ENCODE data around the gene C14orf132.

C14orf132 gene

DNA sequence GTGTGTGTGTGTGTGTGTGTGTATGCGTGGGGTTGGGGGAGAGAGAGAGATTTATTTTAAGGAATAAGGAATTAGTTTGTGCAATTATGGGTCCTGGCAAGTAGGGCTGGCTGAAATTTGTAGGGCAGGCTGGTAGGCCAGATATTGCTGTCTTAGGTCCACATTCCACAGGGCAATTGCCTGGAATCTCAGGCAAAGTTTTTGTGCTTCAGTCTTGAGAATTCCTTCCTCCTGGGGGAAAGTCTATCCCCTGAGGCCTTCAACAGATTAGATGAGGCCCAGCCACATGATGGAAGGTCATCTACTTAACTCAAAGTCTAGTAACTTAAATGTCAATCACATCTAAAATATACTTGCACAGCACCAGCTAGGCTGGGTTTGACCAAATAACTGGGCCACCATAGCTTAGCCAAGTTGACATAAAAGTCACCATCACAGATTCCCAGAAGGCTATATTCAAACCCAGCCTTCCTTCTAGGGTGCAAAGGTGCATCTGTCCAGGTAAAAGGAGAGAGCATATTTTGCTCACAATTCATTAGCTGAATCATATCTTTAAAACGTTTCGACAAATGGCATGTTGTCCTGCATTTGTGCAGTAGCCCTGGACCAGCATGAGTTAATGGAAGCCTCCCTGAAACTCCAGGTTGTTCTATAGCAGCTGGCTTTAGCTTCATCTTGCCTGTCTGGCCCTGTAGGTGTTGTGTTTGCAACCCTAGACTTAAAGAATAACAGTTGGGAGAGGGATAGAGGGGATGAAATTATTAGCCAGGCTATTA is 63.1 kb downstream of the C14orf132 start:
- no peak for DNase-seq

- DNase-seq: no peak
These were observed 63.9 kb downstream of the C14orf132 start for GRCh38 chr14:96103075-96103474.

DNA sequence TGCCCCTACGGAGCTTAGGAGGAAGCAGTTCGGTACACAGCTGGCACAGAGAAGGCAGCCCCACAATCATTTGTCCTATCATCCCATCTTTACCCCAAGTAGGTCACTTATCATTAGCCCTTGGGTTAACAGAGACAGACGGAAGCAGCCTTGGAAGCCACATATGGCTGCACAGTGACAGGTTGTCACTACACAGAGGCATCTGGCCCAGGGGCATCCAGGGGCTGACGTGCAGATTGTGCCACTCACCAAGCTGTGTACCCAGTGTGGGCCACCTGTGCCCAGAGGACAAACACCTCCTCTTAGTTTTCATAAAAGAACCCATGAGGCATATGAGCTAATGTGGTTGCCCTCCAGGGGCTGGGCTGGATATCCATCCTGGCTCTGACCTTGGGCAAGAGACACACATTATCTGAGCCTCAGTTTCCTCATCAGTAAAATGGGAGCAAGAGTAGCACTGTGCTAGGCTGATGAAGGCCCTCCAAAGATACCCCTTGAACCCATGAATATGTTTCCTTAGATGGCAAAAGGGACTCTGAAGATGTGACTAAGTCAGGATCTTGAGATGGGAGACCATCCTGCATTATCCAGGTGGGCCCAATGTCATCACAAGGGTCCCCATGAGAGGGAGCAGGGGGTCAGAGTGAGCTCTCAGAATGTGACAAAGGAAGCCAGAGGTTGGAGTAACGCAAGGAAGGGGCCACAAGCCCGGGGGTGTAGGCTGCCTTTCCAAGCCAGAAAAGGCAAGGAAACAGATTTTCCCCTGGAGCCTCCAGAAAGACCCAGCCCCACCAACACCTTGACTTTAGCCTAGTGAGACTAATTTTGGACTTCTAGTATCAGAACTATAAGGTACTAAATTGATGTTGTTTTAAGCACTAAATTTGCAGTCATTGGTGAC is 64.6 kb downstream of the C14orf132 start:
- DNase-seq: no peak

DNA sequence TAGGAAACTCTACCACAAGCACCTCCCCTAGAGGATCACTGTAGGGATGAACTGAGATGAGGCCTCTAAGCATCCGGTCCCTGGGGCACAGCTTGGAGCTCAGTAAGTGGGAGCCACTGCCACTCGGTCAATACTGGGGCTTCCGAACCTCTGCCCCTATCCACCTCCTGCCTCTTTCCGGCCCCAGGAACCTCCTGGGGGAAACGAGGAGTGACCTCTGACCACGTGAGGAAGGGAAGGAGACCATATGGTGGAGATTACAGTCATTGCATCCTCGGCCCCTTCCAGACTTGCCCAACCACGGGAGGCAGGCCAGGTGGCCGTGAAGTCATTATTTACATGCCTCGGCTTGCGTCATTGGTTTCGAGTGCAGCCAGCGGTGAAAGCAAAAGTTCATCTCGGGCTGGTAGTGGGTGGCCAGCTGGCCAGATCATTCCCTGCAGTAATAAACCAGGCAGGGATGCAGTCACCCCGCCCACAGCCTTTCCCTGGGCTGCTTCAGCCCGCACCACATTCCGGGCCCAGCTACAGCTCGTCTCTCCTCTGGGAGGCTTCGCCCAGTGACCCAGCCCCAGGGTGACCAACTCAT is 65.4 kb downstream of the C14orf132 start:
- DNase-seq: no peak

GRCh38 chr14:96105089-96105925 is 66.1 kb downstream of the C14orf132 start:
- DNase-seq: no peak

GRCh38 chr14:96105926-96106441 is 66.8 kb downstream of the C14orf132 start:
- DNase-seq: no peak

DNA sequence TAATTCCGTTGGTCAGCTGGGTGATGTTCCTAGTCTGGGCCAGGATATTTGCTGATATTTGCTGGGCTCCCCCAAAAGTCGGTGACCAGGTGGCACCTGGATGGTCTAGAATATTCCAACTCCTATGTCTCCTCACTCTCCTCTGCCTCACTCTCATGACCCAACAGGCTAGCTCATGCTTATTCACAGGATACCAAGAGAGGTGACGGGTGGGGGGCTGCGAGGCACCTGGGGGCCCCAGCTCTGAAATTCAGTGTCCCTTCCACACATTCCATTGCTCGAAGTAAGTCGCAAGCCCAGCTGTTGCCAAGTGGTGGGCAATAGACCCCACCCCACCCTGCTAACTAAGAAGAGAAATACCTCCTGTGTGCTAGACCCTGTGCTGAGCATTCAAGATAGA is 67.7 kb downstream of the C14orf132 start:
- no peak for DNase-seq

DNA sequence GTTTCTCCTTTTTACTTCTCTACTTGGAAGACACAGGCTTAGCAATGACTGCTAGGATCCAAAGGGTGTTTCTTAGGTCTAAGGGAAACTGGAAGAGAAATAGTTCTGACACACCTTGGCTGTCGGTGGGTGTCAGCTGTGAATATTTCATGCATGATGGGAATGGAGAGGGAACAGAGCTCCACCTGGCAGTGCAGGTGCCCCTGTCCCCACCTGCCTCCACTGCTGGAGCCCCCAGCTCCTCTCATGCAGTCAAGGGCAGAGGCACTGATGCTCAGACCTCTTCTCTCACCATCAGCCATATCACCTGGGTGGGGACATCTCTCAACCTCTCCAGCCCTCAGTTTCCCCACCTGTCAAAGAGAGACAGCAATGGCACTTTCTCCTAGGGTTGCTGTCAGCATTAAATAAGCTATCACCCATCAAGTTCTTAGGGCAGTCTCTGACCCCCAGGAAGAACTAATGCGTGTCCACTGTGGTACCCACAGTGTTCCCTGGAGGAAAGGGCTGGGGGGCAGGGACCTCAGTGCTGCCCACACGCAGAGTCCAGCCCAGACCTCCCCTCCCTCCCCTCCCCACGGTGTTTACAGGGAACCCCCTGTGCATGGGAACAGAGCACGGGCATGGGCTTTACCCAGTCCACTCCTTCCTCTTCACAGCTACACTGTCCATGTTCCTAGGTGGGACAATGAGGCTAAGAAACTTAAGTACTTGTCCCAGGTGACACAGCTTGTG is 69.1 kb downstream of the C14orf132 start:
- no peak for DNase-seq

GRCh38 chr14:96108911-96109310 is 69.7 kb downstream of the C14orf132 start:
- DNase-seq: no peak

DNA sequence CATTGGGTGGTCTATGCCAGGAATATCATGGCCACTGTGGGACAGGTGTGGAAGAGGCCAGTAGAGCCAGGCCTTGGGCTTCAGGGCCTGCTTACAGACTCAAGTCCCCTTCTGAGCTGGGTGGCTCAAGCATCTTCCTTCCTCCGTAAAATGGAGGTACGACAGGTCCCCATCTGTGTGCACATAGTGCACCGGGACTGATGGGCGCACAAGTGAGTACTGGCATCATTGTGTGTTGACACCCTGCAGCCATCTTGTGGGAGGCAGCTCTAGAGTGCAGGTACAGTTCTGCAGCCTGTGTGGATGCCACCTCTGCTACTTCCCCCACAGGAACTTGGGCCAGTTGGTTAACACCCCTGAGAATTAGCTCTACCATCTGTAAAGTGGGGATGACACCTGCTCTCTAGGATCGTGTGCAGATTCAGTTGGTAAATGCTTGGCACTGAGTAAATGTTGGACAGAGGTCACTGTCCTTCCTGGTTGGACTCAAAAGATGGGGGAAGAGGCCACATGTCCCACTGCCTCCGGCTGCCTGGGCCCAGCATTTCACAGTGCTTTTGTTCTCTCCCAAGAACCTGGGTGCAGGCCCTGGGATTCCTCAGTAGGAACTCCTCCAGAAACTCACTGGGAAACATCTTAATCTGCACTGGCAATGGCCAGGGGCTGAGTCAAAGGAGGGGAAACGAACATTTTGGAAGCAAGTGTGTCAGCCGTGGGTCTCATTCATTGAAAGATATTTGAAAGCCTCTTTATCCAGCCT is 70.6 kb downstream of the C14orf132 start:
- no peak for DNase-seq

DNA sequence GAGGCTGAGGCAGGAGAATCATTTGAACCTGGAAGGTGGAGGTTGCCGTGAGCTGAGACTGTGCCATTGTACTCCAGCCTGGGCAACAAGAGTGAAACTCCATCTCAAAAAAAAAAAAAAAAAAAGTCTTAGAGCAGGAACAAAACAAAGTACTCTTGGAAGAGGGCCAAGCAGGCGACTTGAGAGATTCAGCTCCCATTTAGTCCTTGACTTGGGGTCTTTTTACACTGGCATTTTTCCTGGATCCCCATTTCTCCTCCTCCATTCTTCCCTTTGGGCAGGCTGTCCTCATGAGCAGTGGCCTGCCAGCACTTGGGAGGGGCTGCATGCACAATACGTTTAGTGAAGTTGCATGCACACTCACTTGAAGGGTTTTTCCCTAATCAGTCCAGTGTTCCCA is 72.9 kb downstream of the C14orf132 start:
- no peak for DNase-seq

GRCh38 chr14:96114002-96114401 is 74.8 kb downstream of the C14orf132 start:
- no peak for DNase-seq

- no peak for DNase-seq
These were observed 78.1 kb downstream of the C14orf132 start for GRCh38 chr14:96117101-96117897.

DNA sequence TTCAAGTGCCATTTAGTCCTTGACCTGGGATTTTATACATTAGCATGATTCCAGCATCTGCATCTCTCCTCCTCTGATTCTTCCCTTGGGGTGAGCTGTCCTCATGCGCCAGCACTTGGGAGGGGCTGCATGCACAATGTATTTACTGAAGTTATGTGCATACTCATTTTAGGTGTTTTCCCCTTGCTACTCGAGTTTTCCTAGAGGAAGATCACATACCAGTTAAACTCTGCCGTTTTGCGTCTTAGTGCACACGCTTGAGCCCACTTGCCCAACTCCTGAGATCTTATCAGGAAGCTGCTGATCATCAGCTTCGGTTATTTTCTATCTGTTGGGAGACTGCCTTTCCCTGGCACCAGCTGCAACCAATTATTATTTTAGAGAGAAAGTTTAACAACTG is 78.8 kb downstream of the C14orf132 start:
- no peak for DNase-seq

DNA sequence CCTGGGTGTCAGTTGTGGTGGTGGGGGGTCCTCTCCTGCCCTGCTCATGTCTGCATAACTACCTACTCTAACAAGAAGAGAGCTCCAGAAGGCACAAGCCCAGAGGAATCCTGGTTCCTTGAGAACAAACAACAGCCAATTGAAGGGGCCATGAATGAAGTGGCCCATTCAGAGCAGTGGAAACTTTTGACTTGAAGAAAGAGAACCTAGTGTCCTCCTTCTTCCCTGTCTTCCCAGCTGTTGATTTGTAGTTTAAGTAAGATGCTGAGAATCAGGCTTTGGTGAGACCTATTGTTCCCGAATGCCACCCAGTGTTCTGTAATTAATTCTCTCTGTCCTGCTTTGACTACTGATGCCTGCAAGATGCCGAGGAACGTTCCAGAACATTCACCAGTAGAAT is 79.2 kb downstream of the C14orf132 start:
- DNase-seq: no peak

- no peak for DNase-seq
These were observed 80.8 kb downstream of the C14orf132 start for GRCh38 chr14:96119947-96120346.

DNA sequence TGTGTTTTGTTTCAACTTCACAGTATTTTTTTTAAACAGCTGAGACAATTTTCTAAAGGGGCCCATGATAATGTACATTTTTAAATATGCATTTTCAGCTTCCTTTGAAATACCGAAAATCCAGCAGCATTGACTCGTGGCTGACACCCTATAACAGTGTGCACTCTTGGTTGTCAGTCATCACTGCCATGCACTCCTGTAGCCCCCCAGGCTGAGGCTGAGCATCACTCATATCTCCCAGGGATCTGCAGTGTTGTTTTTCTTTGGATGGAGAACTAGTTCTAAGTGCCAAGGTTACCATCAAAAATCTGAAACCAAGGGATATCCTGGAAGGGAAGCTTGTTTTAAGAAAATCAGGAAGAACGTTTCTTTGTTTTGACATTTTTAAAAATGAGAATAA is 81.2 kb downstream of the C14orf132 start:
- DNase-seq: no peak

DNA sequence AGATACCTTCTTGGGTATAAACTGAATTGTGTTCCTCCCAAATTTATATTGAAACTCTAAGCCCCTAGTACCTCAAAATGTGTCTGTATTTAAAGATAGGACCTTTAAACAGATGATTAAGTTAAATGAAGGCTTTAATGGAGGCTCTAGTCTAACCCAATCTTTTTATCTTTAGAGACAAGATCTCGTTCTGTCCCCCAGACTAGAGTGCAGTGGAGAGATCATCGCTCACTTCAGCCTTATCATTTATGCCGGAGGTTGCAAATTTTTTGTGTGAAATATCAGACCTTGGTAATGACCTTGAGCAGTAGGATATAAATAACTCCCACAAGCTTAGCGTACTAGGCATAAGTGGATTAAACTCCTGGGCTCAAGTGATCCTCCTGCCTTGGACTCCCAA is 81.8 kb downstream of the C14orf132 start:
- no peak for DNase-seq

- DNase-seq: no peak
These were observed 82.7 kb downstream of the C14orf132 start for GRCh38 chr14:96121660-96122395.
